HEK293 (cell line): Measurements from ENCODE around the gene CACNA2D4.

Source experiments
- CTCF ChIA-PET: fragments of 350-600 bp; formaldehyde crosslinking; extraction: SDS; loops from one replicate; lab custom pipeline; 2021; ENCODE audit warnings: antibody characterized with exemption; lab: Yijun Ruan, JAX
- POLR2A ChIA-PET: fragments of 300-600 bp; formaldehyde crosslinking; extraction: SDS; loops from one replicate; lab custom pipeline; 2020; ENCODE audit warnings: antibody characterized with exemption, inconsistent platforms; lab: Yijun Ruan, JAX
- H3K27ac ChIP-seq: fragments of 200-500 bp; sonication (Bioruptor generic); 2 replicates; pipeline ENCODE4 v1.5.1; 2014; ENCODE audit warnings: low read depth, low read length, control low read depth, inconsistent platforms; ENCODE audit errors: extremely low read depth
- H3K36me3 ChIP-seq, 2 experiments: fragments of 200-500 bp in 1 of 2; sonication (Bioruptor generic) in 1 of 2; 1 replicate in 1 of 2; 2 replicates in 1 of 2; pipeline ENCODE4 v1.5.1; 2014 to 2017; ENCODE audit warnings: inconsistent platforms in 2 of 2, low read length in 2 of 2; ENCODE audit not compliant: control insufficient read depth in 2 of 2, insufficient read depth in 1 of 2
- H3K4me1 ChIP-seq: fragments of 200-500 bp; sonication (Bioruptor generic); 2 replicates; pipeline ENCODE4 v1.5.1; 2014; ENCODE audit warnings: mild to moderate bottlenecking, low read length, inconsistent platforms; ENCODE audit not compliant: control insufficient read depth, insufficient read depth
- H3K4me3 ChIP-seq: 2 replicates; pipeline ENCODE4 v1.5.1; 2011; ENCODE audit warnings: low read depth, mild to moderate bottlenecking, control low read depth, low read length, moderate library complexity
- H3K9me3 ChIP-seq: fragments of 200-500 bp; sonication (Bioruptor generic); 2 replicates; pipeline ENCODE4 v1.5.1; 2014; ENCODE audit warnings: low read depth, low read length, inconsistent platforms; ENCODE audit not compliant: control insufficient read depth, insufficient read depth
- EGR2 ChIP-seq: fragments of 450-650 bp; formaldehyde crosslinking; IDR thresholded peaks from 2 replicates; pipeline ENCODE4 v1.5.1; 2016; ENCODE audit warnings: low read depth, missing biosample characterization, missing genetic modification characterization
- KLF17 ChIP-seq: fragments of 450-650 bp; formaldehyde crosslinking; IDR thresholded peaks from 2 replicates; pipeline ENCODE4 v1.5.1; 2016; ENCODE audit warnings: missing biosample characterization, missing genetic modification characterization
- OSR2 ChIP-seq: fragments of 450-650 bp; formaldehyde crosslinking; IDR thresholded peaks from 2 replicates; pipeline ENCODE4 v1.5.1; 2016; ENCODE audit warnings: missing biosample characterization, missing genetic modification characterization
- SALL2 ChIP-seq: fragments of 450-650 bp; formaldehyde crosslinking; IDR thresholded peaks from 2 replicates; pipeline ENCODE4 v1.5.0; 2017; ENCODE audit warnings: missing biosample characterization, mild to moderate bottlenecking, missing genetic modification characterization, borderline replicate concordance
- ZBTB10 ChIP-seq: fragments of 450-650 bp; formaldehyde crosslinking; IDR thresholded peaks from 2 replicates; pipeline ENCODE4 v1.5.1; 2016; ENCODE audit warnings: missing biosample characterization, missing genetic modification characterization
- ZBTB11 ChIP-seq: fragments of 450-650 bp; formaldehyde crosslinking; conservative IDR thresholded peaks from 2 replicates; pipeline ENCODE4 v1.5.1; 2016; ENCODE audit warnings: low read depth, missing biosample characterization, missing genetic modification characterization
- ZFHX2 ChIP-seq: fragments of 450-650 bp; formaldehyde crosslinking; conservative IDR thresholded peaks from 2 replicates; pipeline ENCODE4 v1.5.1; 2016; ENCODE audit warnings: missing biosample characterization, missing genetic modification characterization
- ZFP3 ChIP-seq: fragments of 450-650 bp; formaldehyde crosslinking; IDR thresholded peaks from 2 replicates; pipeline ENCODE4 v1.5.1; 2016; ENCODE audit warnings: low read depth, missing biosample characterization, missing genetic modification characterization
- ZFP41 ChIP-seq: fragments of 450-650 bp; formaldehyde crosslinking; IDR thresholded peaks from 2 replicates; pipeline ENCODE4 v1.5.1; 2016; ENCODE audit warnings: missing biosample characterization, missing genetic modification characterization, borderline replicate concordance
- ZNF121 ChIP-seq: fragments of 450-650 bp; formaldehyde crosslinking; IDR thresholded peaks from 2 replicates; pipeline ENCODE4 v1.5.1; 2016; ENCODE audit warnings: missing biosample characterization, missing genetic modification characterization
- ZNF132 ChIP-seq: fragments of 450-650 bp; formaldehyde crosslinking; IDR thresholded peaks from 2 replicates; pipeline ENCODE4 v1.5.1; 2017; ENCODE audit warnings: missing biosample characterization, missing genetic modification characterization, borderline replicate concordance
- ZNF214 ChIP-seq: fragments of 450-650 bp; formaldehyde crosslinking; IDR thresholded peaks from 2 replicates; pipeline ENCODE4 v1.5.1; 2017; ENCODE audit warnings: missing biosample characterization, mild to moderate bottlenecking, missing genetic modification characterization, borderline replicate concordance
- ZNF23 ChIP-seq: fragments of 450-650 bp; formaldehyde crosslinking; IDR thresholded peaks from 2 replicates; pipeline ENCODE4 v1.5.1; 2016; ENCODE audit warnings: missing biosample characterization, missing genetic modification characterization, borderline replicate concordance
- ZNF24 ChIP-seq: fragments of 450-650 bp; formaldehyde crosslinking; IDR thresholded peaks from 2 replicates; pipeline ENCODE4 v1.5.1; 2016; ENCODE audit warnings: missing biosample characterization, missing genetic modification characterization
- ZNF354C ChIP-seq: fragments of 450-650 bp; formaldehyde crosslinking; IDR thresholded peaks from 2 replicates; pipeline ENCODE4 v1.5.1; 2016; ENCODE audit warnings: missing biosample characterization, missing genetic modification characterization, low read depth, borderline replicate concordance
- ZNF398 ChIP-seq: fragments of 450-650 bp; formaldehyde crosslinking; IDR thresholded peaks from 2 replicates; pipeline ENCODE4 v1.5.1; 2017; ENCODE audit warnings: missing biosample characterization, missing genetic modification characterization
- ZNF48 ChIP-seq: fragments of 450-650 bp; formaldehyde crosslinking; IDR thresholded peaks from 2 replicates; pipeline ENCODE4 v1.5.1; 2016; ENCODE audit warnings: missing biosample characterization, missing genetic modification characterization
- ZNF510 ChIP-seq: fragments of 450-650 bp; formaldehyde crosslinking; IDR thresholded peaks from 2 replicates; pipeline ENCODE4 v1.5.1; 2018; ENCODE audit warnings: mild to moderate bottlenecking, missing genetic modification characterization, missing biosample characterization; ENCODE audit not compliant: insufficient replicate concordance
- ZNF639 ChIP-seq: fragments of 450-650 bp; formaldehyde crosslinking; IDR thresholded peaks from 2 replicates; pipeline ENCODE4 v1.5.1; 2016; ENCODE audit warnings: missing biosample characterization, missing genetic modification characterization
- ZNF785 ChIP-seq: fragments of 450-650 bp; formaldehyde crosslinking; IDR thresholded peaks from 2 replicates; pipeline ENCODE4 v1.5.1; 2016; ENCODE audit warnings: missing biosample characterization, missing genetic modification characterization

CACNA2D4 gene

GRCh38 chr12:1827826-1828805 is 90.3 kb downstream of the CACNA2D4 start (continued):
- TF ChIP-seq ZNF398 (tag by site-specific recombination) (no peak), KLF17 (no peak), OSR2 (no peak), ZNF354C (tag by site-specific recombination) (no peak)

GRCh38 chr12:1826867-1827705 is 91.4 kb downstream of the CACNA2D4 start:
- Histone ChIP-seq H3K9me3 (no peaks in the 10 kb centered on the region), H3K4me3 (no peak overlapping the region), H3K27ac (no peak overlapping the region), H3K36me3 (no peaks in the 10 kb centered on the region), H3K4me1 (no peaks in the 10 kb centered on the region)
- ChIA-PET CTCF (no interaction called here), POLR2A (no interaction called here)
- no peak for TF ChIP-seq ZFP3
- TF ChIP-seq ZNF785 (tag by site-specific recombination): no peak
- no peak for TF ChIP-seq ZNF510
- peak; percentile 72 for TF ChIP-seq ZFHX2 (tag by site-specific recombination)
- no peak for TF ChIP-seq ZNF214
- peak; percentile 35; the same call in 1 of the 2 replicates for TF ChIP-seq EGR2 (tag by site-specific recombination)
- TF ChIP-seq ZNF132 (tag by site-specific recombination): no peak
- no peak for TF ChIP-seq SALL2 (tag by site-specific recombination)

GRCh38 chr12:1826401-1826800 is 92.1 kb downstream of the CACNA2D4 start:
- ChIA-PET CTCF (no interaction called here), POLR2A (no interaction called here)
- H3K36me3 ChIP-seq: no peaks in the 10 kb centered on the region
- H3K27ac ChIP-seq: no peak overlapping the region
- no peaks in the 10 kb centered on the region for H3K9me3 ChIP-seq
- no peak overlapping the region for H3K4me3 ChIP-seq
- H3K4me1 ChIP-seq: no peaks in the 10 kb centered on the region
- no peak for TF ChIP-seq ZBTB10 (tag by site-specific recombination)
- TF ChIP-seq ZNF639 (tag by site-specific recombination): no peak
- no peak for TF ChIP-seq ZNF24 (tag by site-specific recombination)
- no peak for TF ChIP-seq ZNF48
- no peak for TF ChIP-seq ZNF121 (tag by site-specific recombination)
- no peak for TF ChIP-seq ZBTB11
- no peak for TF ChIP-seq ZNF23 (tag by site-specific recombination)
- TF ChIP-seq ZFP41 (tag by site-specific recombination): no peak
